Measurements from ENCODE around the gene KIR2DL3. TPM values are rescaled to one million over a fixed set of nuclear protein-coding genes. Genes with fewer than 3 reads are reported as not detected.
"Not testable (repeated sequence)": the region's sequence is repeated elsewhere in the genome, so short reads cannot be mapped to it uniquely, and the experiment has no call there.

Gene KIR2DL3
- total RNA-seq, 1 donor from 2014 or later = not detected

DNA sequence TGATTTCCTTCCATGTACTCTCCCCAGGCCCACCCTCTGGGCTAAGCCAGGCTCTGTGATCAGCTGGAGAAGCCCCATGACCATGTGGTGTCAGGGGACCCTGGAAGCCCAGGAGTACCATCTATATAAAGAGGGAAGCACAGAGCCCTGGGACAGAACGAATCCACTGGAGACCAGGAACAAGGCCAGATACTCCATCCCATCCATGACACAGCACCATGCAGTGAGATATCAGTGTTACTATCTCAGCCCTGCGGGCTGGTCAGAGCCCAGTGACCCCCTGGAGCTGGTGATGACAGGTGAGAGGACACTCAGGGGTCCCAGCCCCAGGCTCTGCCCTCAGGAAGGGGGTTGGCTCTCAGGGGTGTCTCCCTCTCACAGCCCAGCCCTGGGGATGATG, 41.5 kb upstream of the KIR2DL3 start:
- no peak overlapping the region for H3K27ac Mint-ChIP-seq (ENCODE audit: unreplicated experiment)
- H3K4me1 Mint-ChIP-seq (ENCODE audit: unreplicated experiment) = no peaks in the 10 kb centered on the region
- H3K36me3 Mint-ChIP-seq (ENCODE audit: low read depth, unreplicated experiment) = peaks cover 17% of the 10 kb centered on the region
- H3K9me3 Mint-ChIP-seq (ENCODE audit: unreplicated experiment) = peaks cover 39% of the 10 kb centered on the region
- peaks cover 9% of the 10 kb centered on the region for H3K27me3 Mint-ChIP-seq (ENCODE audit: unreplicated experiment)
- no peak overlapping the region for H3K4me3 Mint-ChIP-seq (ENCODE audit: unreplicated experiment)
- TF ChIP-seq, protein P1, sequence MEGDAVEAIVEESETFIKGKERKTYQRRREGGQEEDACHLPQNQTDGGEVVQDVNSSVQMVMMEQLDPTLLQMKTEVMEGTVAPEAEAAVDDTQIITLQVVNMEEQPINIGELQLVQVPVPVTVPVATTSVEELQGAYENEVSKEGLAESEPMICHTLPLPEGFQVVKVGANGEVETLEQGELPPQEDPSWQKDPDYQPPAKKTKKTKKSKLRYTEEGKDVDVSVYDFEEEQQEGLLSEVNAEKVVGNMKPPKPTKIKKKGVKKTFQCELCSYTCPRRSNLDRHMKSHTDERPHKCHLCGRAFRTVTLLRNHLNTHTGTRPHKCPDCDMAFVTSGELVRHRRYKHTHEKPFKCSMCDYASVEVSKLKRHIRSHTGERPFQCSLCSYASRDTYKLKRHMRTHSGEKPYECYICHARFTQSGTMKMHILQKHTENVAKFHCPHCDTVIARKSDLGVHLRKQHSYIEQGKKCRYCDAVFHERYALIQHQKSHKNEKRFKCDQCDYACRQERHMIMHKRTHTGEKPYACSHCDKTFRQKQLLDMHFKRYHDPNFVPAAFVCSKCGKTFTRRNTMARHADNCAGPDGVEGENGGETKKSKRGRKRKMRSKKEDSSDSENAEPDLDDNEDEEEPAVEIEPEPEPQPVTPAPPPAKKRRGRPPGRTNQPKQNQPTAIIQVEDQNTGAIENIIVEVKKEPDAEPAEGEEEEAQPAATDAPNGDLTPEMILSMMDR (IDR thresholded peaks at IDR 0.05; ENCODE audit: unreplicated experiment) = no peak
- DNase-seq (ENCODE audit: low spot score) = no peak

DNA sequence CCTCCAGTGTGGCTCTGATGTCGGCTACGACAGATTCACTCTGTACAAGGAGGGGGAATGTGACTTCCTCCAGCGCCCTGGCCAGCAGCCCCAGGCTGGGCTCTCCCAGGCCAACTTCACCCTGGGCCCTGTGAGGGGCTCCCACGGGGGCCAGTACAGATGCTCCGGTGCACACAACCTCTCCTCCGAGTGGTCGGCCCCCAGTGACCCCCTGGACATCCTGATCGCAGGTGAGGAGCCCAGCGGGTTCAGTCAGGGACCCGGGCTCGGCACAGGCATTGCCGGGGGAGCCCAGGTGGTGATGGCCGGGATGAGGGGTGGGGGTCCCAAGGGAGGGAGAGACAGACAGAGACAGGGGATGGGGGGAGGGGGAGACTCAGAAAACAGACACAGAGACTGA, 40.6 kb upstream of the KIR2DL3 start:
- H3K9me3 Mint-ChIP-seq (ENCODE audit: unreplicated experiment) = peaks cover 32% of the 10 kb centered on the region
- H3K36me3 Mint-ChIP-seq (ENCODE audit: low read depth, unreplicated experiment) = peaks cover 19% of the 10 kb centered on the region
- H3K27me3 Mint-ChIP-seq (ENCODE audit: unreplicated experiment); H3K27ac Mint-ChIP-seq (ENCODE audit: unreplicated experiment); DNase-seq (ENCODE audit: low spot score); H3K4me3 Mint-ChIP-seq (ENCODE audit: unreplicated experiment); H3K4me1 Mint-ChIP-seq (ENCODE audit: unreplicated experiment): not testable (repeated sequence)

DNA sequence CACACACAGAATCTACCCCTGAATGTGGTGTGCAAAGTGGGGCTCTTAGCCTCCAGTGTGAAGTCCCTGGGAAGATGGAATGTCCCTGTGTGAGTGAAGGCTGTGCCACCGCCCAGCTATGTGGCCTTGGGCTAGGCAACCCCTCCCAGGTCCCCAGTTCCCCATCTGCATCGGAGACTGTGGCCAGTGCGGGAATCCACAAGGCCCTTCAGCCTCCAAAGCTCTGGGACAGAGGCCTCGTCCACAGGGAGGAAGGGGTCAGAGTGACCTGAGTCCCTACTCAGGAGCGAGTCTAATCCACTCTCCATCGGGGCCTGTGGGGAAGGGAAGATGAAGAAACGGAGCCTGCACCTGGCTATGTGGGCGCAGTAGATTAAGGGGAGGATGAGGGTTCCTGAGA, 33.4 kb upstream of the KIR2DL3 start:
- H3K4me1 Mint-ChIP-seq (ENCODE audit: unreplicated experiment) = no peaks in the 10 kb centered on the region
- TF ChIP-seq, protein P1 (IDR thresholded peaks at IDR 0.05; ENCODE audit: unreplicated experiment) = no peak
- DNase-seq (ENCODE audit: low spot score) = no peak
- peaks cover 26% of the 10 kb centered on the region for H3K36me3 Mint-ChIP-seq (ENCODE audit: low read depth, unreplicated experiment)
- no peak overlapping the region for H3K27ac Mint-ChIP-seq (ENCODE audit: unreplicated experiment)
- H3K9me3 Mint-ChIP-seq (ENCODE audit: unreplicated experiment) = peaks cover 39% of the 10 kb centered on the region
- H3K4me3 Mint-ChIP-seq (ENCODE audit: unreplicated experiment) = no peak overlapping the region
- H3K27me3 Mint-ChIP-seq (ENCODE audit: unreplicated experiment) = peaks cover 15% of the 10 kb centered on the region

DNA sequence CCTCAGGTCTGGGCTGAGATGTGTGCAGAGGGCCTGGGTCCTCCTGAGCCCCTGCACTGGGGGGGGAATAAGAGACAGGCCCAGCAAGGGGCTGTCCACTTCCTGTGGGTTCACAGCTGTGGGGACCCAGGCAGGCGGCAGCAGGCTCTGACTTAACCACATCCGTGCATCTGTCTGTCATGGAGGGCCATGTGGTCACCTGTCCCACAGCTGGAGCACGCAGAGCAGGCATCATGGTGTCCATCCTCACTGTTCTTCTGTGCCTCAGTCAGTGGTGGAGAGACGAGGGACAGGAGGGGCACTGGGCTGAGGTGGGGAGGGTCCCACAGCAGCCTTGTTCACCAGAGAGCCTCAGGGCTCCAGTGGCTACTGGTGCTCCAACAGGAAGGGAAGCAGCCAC, 30.4 kb upstream of the KIR2DL3 start:
- no peak overlapping the region for H3K4me3 Mint-ChIP-seq (ENCODE audit: unreplicated experiment)
- peaks cover 20% of the 10 kb centered on the region for H3K36me3 Mint-ChIP-seq (ENCODE audit: low read depth, unreplicated experiment)
- peaks cover 14% of the 10 kb centered on the region for H3K27me3 Mint-ChIP-seq (ENCODE audit: unreplicated experiment)
- H3K9me3 Mint-ChIP-seq (ENCODE audit: unreplicated experiment) = peaks cover 38% of the 10 kb centered on the region
- no peaks in the 10 kb centered on the region for H3K4me1 Mint-ChIP-seq (ENCODE audit: unreplicated experiment)
- no peak overlapping the region for H3K27ac Mint-ChIP-seq (ENCODE audit: unreplicated experiment)
- TF ChIP-seq, protein P1 (IDR thresholded peaks at IDR 0.05; ENCODE audit: unreplicated experiment) = no peak
- DNase-seq (ENCODE audit: low spot score) = no peak

DNA sequence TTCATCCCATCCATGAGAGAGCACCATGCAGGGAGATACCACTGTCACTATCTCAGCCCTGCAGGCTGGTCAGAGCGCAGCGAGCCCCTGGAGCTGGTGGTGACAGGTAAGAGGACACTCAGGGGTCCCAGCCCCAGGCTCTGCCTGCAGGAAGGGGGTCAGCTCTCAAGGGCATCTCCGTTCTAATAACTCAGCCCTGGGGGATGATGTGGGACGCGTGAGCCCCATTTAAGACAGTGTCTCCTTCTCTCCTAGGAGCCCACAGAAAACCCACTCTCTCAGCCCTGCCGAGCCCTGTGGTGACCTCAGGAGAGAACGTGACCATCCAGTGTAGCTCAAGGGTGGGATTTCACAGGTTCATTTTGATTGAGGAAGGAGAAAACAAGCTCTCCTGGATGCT, 29.5 kb upstream of the KIR2DL3 start:
- DNase-seq (ENCODE audit: low spot score) = no peak
- Mint-ChIP-seq H3K27me3 (ENCODE audit: unreplicated experiment) (peaks cover 11% of the 10 kb centered on the region), H3K9me3 (ENCODE audit: unreplicated experiment) (peaks cover 37% of the 10 kb centered on the region), H3K27ac (ENCODE audit: unreplicated experiment) (no peak overlapping the region), H3K36me3 (ENCODE audit: low read depth, unreplicated experiment) (peaks cover 17% of the 10 kb centered on the region), H3K4me3 (ENCODE audit: unreplicated experiment) (no peak overlapping the region), H3K4me1 (ENCODE audit: unreplicated experiment) (no peaks in the 10 kb centered on the region)
- TF ChIP-seq, protein P1 (IDR thresholded peaks at IDR 0.05; ENCODE audit: unreplicated experiment) = no peak

All from endothelial cell (in vitro differentiated cells).